Keratinocyte (primary cell): ENCODE results near the gene AOPEP.

Experiments
- CTCF ChIP-seq, 3 experiments: IDR thresholded peaks in 1 of 3; conservative IDR thresholded peaks in 1 of 3; optimal IDR thresholded peaks in 1 of 3; 2 replicates in 2 of 3; 3 replicates in 1 of 3; pipeline versions ENCODE3 to v1.5.1; 2011; ENCODE audit warnings: low read length in 3 of 3, mild to moderate bottlenecking in 3 of 3, moderate library complexity in 2 of 3, control low read depth in 1 of 3, inconsistent platforms in 1 of 3; ENCODE audit not compliant: insufficient read depth in 2 of 3; ENCODE audit errors: extremely low read depth in 1 of 3
- EZH2 ChIP-seq: IDR thresholded peaks from one replicate; pipeline ENCODE4 v1.6.1; 2012; ENCODE audit warnings: inconsistent platforms, mild to moderate bottlenecking, low read length, moderate library complexity

GRCh38 chr9:94944626-94945025 is 218.1 kb downstream of the AOPEP start:
- TF ChIP-seq CTCF (optimal IDR thresholded peaks at IDR 0.05 in 1 of 3, IDR thresholded peaks at IDR 0.05 in 1 of 3, conservative IDR thresholded peaks at IDR 0.05 in 1 of 3; ENCODE audit: extremely low read depth in 1 of 3, insufficient read depth in 2 of 3, low read length in 3 of 3) (no peak), EZH2 (no peak)
